ENCODE measurements around the gene LONRF3. TPM values are rescaled to one million over a fixed set of nuclear protein-coding genes. Genes with fewer than 3 reads are reported as not detected.

Gene LONRF3
- total RNA-seq, 2 donors from 2014 or later, result 3.6 to 8.8 TPM

DNA sequence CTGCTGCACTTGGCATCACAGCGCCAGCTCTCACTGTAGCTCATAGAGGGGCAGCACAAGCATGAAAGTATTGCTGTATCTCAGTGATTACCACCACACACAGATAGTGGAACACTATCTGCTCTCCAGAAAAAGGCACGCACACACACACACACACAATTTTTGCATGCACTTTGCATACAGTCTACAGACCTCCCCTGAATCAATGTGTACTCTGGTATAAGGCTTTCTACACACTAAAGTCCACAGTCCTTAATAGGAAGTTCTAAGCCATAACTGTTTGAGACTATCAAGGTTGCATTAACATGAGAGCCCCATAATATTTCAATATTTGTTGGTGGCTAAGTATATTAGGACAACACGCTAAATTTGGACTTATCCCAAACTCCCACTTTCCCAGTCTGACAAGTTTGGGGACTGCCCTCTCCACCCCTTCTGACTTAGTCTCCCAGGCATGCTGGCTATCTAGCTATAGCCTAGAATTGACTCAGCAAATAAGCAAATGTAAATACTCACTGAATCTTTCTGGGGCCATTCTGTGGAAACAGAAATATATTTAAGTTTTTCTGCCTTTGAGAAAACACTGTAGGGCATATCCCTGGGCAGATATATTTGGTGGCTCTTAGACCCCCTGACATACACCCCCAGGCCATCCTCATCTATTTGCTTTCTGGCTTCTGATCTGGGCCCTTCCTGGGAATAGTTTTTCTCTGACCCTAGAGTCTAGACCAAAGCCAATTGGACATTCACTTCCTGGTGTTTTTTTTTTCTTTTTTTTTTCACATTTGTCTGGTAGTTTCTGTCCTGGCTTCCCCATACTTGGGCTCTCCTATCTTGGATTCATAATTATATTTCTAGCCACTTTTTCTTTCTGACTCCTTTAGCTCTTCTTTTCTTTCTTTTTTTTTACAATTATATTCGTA, 62.0 kb downstream of the LONRF3 start:
- TF ChIP-seq, protein P1, sequence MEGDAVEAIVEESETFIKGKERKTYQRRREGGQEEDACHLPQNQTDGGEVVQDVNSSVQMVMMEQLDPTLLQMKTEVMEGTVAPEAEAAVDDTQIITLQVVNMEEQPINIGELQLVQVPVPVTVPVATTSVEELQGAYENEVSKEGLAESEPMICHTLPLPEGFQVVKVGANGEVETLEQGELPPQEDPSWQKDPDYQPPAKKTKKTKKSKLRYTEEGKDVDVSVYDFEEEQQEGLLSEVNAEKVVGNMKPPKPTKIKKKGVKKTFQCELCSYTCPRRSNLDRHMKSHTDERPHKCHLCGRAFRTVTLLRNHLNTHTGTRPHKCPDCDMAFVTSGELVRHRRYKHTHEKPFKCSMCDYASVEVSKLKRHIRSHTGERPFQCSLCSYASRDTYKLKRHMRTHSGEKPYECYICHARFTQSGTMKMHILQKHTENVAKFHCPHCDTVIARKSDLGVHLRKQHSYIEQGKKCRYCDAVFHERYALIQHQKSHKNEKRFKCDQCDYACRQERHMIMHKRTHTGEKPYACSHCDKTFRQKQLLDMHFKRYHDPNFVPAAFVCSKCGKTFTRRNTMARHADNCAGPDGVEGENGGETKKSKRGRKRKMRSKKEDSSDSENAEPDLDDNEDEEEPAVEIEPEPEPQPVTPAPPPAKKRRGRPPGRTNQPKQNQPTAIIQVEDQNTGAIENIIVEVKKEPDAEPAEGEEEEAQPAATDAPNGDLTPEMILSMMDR (IDR thresholded peaks at IDR 0.05), result no peak
- no peak for DNase-seq (ENCODE audit: low spot score)
- Histone ChIP-seq H3K4me1 (peaks cover 0 to 12% of the 10 kb centered on the region in 2 donors), H3K27ac (no peak overlapping the region), H3K27me3 (no peaks in the 10 kb centered on the region), H3K4me3 (no peak overlapping the region), H3K9me3 (peaks cover 0 to 6% of the 10 kb centered on the region in 2 donors), H3K36me3 (no peaks in the 10 kb centered on the region)

DNA sequence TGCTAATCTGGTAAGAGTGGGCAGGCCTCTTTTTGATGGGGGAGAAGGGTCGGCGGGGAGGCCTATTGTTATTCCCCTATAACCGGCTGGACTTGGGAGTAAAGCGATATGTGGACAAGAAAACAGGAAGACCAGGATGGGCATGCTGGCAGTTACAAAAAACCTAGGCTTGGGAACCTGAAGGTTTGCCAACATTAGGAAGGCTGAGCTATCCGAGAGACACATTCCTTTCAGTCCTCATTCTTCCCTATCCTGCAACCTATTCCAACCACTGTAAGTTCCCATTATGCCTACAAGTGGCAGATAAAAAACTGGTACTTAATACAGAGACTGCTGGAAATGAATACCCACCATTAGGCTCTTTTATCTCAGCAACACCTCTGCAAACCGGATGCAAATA, 66.0 kb downstream of the LONRF3 start:
- Histone ChIP-seq H3K36me3 (no peaks in the 10 kb centered on the region), H3K4me3 (no peak overlapping the region), H3K27ac (peak overlapping the region; percentile 52 to 53), H3K9me3 (no peaks in the 10 kb centered on the region), H3K4me1 (peaks cover 0 to 16% of the 10 kb centered on the region in 2 donors), H3K27me3 (no peaks in the 10 kb centered on the region)
- TF ChIP-seq, protein P1 (IDR thresholded peaks at IDR 0.05), result no peak
- no peak for DNase-seq (ENCODE audit: low spot score)

DNA sequence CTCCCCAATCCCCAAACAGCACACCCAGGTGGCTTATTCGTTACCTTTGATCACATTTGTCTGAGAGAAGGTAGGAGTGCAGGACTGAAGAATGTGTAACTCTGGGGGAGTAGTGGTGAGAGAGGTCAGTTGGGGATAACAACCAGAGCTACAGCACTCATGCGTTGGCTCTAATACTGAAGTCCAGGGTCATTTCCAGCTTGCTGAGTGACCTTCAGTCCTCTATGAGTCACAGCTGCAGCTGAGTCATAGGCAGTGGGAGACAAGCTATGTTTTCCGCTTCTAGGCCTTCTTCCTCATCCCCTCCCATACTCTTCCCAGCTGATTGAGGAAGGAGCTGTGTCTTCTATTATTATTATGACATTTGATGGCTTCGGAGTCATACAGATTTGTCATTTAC, 66.8 kb downstream of the LONRF3 start:
- Histone ChIP-seq H3K4me3 (no peak overlapping the region), H3K27ac (peak overlapping the region; percentile 52 to 53), H3K4me1 (peaks cover 0 to 16% of the 10 kb centered on the region in 2 donors), H3K27me3 (no peaks in the 10 kb centered on the region), H3K36me3 (no peaks in the 10 kb centered on the region), H3K9me3 (no peaks in the 10 kb centered on the region)
- DNase-seq (ENCODE audit: low spot score), result peak; percentile 75
- TF ChIP-seq, protein P1 (IDR thresholded peaks at IDR 0.05), result no peak

DNA sequence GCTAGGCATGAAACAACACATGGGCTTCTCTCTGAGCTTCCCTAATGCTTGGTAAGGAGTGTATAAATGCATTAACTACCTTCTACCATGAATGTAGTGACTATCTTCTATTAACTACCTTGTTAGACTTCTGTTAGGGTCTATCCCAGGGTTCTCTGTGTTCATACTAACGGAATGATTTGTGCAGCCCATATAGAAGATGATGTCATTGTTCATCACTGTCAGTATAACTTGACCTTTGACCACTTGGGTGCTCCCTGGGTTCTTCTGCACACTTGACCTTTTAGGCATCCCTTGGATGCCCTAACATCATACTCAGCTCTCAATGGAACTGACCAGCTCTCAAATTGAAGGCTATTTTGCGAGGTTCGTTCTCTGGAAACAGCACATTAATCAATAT, 67.6 kb downstream of the LONRF3 start:
- TF ChIP-seq, protein P1 (IDR thresholded peaks at IDR 0.05), result no peak
- DNase-seq (ENCODE audit: low spot score), result no peak
- Histone ChIP-seq H3K4me3 (no peak overlapping the region), H3K36me3 (no peaks in the 10 kb centered on the region), H3K27ac (peak overlapping the region in 1 of 2 donors; percentile 52), H3K9me3 (no peaks in the 10 kb centered on the region), H3K27me3 (no peaks in the 10 kb centered on the region), H3K4me1 (peaks cover 0 to 16% of the 10 kb centered on the region in 2 donors)

DNA sequence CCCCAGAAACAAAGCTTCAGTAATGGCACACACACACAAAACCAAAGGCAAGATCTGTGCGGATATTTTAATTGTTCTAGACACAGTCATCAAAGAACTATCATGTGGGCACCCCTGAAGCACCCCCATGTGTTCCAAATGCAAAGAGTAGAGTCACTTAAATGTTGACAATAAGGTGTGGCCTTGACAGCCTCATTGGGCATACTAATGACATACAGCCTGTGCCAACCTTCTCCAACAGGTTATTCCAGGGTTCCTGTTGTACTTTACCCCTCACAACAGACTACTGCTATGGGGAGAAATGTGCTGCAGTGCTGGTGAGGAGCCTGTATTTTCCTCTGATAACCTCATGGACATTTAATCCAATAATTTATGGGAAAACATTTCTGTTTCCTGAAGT, 68.6 kb downstream of the LONRF3 start:
- no peak for DNase-seq (ENCODE audit: low spot score)
- Histone ChIP-seq H3K4me1 (peaks cover 0 to 16% of the 10 kb centered on the region in 2 donors), H3K9me3 (no peaks in the 10 kb centered on the region), H3K27me3 (no peaks in the 10 kb centered on the region), H3K36me3 (no peaks in the 10 kb centered on the region), H3K4me3 (no peak overlapping the region), H3K27ac (no peak overlapping the region)
- TF ChIP-seq, protein P1 (IDR thresholded peaks at IDR 0.05), result no peak
